ENCODE measurements around the gene ZSCAN10. TPM values are rescaled to one million over a fixed set of nuclear protein-coding genes. Genes with fewer than 3 reads are reported as not detected.

Gene ZSCAN10
- total RNA-seq, 4 donors from 2014 or later, result not detected

- H3K27ac ChIP-seq, result peak within 1 kb of the TSS in 2 of 4 donors; percentile 51 to 77
- H3K4me3 ChIP-seq, result peak within 1 kb of the TSS in 2 of 4 donors; percentile 30 to 36
- no peaks in the 10 kb centered on the region for H3K27me3 ChIP-seq
- no peak for DNase-seq (ENCODE audit: low spot score in 2 of 2)
- 44 to 56% methylated on average over 13 of the region's 13 CpGs for WGBS, 2 donors
- H3K36me3 ChIP-seq, result no peaks in the 10 kb centered on the region
- peaks cover 0 to 11% (median 2%) of the 10 kb centered on the region in 4 donors for H3K4me1 ChIP-seq
- TF ChIP-seq CTCF (IDR thresholded peaks at IDR 0.05) (no peak), POLR2A (IDR thresholded peaks at IDR 0.05) (no peak), EP300 (IDR thresholded peaks at IDR 0.05) (no peak)
- H3K9me3 ChIP-seq, result no peaks in the 10 kb centered on the region
Observed at GRCh38 chr16:3065069-3065741, 33.9 kb downstream of the ZSCAN10 start, which contains the start of gene IL32. IL32 (plus strand) TSS chr16:3065640; CDS start chr16:3065812, 172 bp downstream.

GRCh38 chr16:3063625-3064386 lies 35.3 kb downstream of the ZSCAN10 start:
- DNase-seq (ENCODE audit: low spot score in 2 of 2), result no peak
- no peak for TF ChIP-seq CTCF (IDR thresholded peaks at IDR 0.05)
- TF ChIP-seq EP300 (IDR thresholded peaks at IDR 0.05), result no peak
- TF ChIP-seq POLR2A (IDR thresholded peaks at IDR 0.05), result no peak
- Histone ChIP-seq H3K4me1 (peaks cover 0 to 19% (median 9%) of the 10 kb centered on the region in 4 donors), H3K36me3 (no peaks in the 10 kb centered on the region), H3K27ac (no peak overlapping the region), H3K9me3 (no peaks in the 10 kb centered on the region), H3K4me3 (no peak overlapping the region), H3K27me3 (no peaks in the 10 kb centered on the region)
- WGBS, 2 donors, result 80 to 86% methylated on average over 8 of the region's 8 CpGs

- no peak for DNase-seq (ENCODE audit: low spot score in 2 of 2)
- TF ChIP-seq CTCF (IDR thresholded peaks at IDR 0.05), result no peak
- no peak for TF ChIP-seq POLR2A (IDR thresholded peaks at IDR 0.05)
- no peak for TF ChIP-seq EP300 (IDR thresholded peaks at IDR 0.05)
- Histone ChIP-seq H3K4me1 (peaks cover 0 to 31% (median 16%) of the 10 kb centered on the region in 4 donors), H3K27me3 (no peaks in the 10 kb centered on the region), H3K4me3 (no peak overlapping the region), H3K9me3 (no peaks in the 10 kb centered on the region), H3K36me3 (no peaks in the 10 kb centered on the region), H3K27ac (no peak overlapping the region)
- 78 to 89% methylated on average over 6 of the region's 6 CpGs for WGBS, 2 donors
Observed at GRCh38 chr16:3062553-3062952, 36.5 kb downstream of the ZSCAN10 start.

GRCh38 chr16:3060339-3061127 lies 38.6 kb downstream of the ZSCAN10 start:
- Histone ChIP-seq H3K9me3 (no peaks in the 10 kb centered on the region), H3K27me3 (no peaks in the 10 kb centered on the region), H3K27ac (no peak overlapping the region), H3K4me1 (peaks cover 0 to 30% (median 16%) of the 10 kb centered on the region in 4 donors), H3K36me3 (no peaks in the 10 kb centered on the region), H3K4me3 (no peak overlapping the region)
- TF ChIP-seq EP300 (IDR thresholded peaks at IDR 0.05), result no peak
- no peak for TF ChIP-seq POLR2A (IDR thresholded peaks at IDR 0.05)
- TF ChIP-seq CTCF (IDR thresholded peaks at IDR 0.05), result no peak
- WGBS, 2 donors, result 82 to 85% methylated on average over 12 to 14 of the region's 14 CpGs
- DNase-seq (ENCODE audit: low spot score in 2 of 2), result no peak
